Neural progenitor cell (in vitro differentiated cells): ENCODE data around the gene FYCO1.

Experiments
- CTCF ChIP-seq: fragments of 200-600 bp; sonication (generic); IDR thresholded peaks from 2 replicates; pipeline ENCODE4 v1.5.1; 2017; ENCODE audit warnings: antibody characterized with exemption, mild to moderate bottlenecking
- EZH2phosphoT487 ChIP-seq: fragments of 200-600 bp; sonication (generic); IDR thresholded peaks from 2 replicates; pipeline ENCODE4 v1.6.1; 2017; ENCODE audit warnings: antibody characterized with exemption

- TF ChIP-seq EZH2phosphoT487 = no peak
- no peak for TF ChIP-seq CTCF
Measured at GRCh38 chr3:46031269-46031668, 35.6 kb upstream of the FYCO1 start.
